ENCODE measurements around the gene SPNS3. TPM values are rescaled to one million over a fixed set of nuclear protein-coding genes. Genes with fewer than 3 reads are reported as not detected.

Gene SPNS3
- total and polyA plus RNA-seq, 9 donors, result 0.06 to 0.80 (median 0.20) TPM; not detected in 4

- H3K27ac ChIP-seq, result no peak overlapping the region
- H3K36me3 ChIP-seq, result no peaks in the 10 kb centered on the region
- H3K4me1 ChIP-seq (ENCODE audit: insufficient read depth), result no peaks in the 10 kb centered on the region
- TF ChIP-seq CTCF (IDR thresholded peaks at IDR 0.05) (no peak), POLR2A (IDR thresholded peaks at IDR 0.05) (no peak), EP300 (IDR thresholded peaks at IDR 0.05) (no peak)
- WGBS, 3 donors, result 90 to 93% (median 91%) methylated on average over 14 to 15 of the region's 15 CpGs
- intact Hi-C loops (cut with DNase I), result no loop called here
- no peak overlapping the region for H3K4me3 ChIP-seq
- H3K9me3 ChIP-seq, result no peaks in the 10 kb centered on the region
- no peaks in the 10 kb centered on the region for H3K27me3 ChIP-seq
- no peak for DNase-seq
Measured at GRCh38 chr17:4488989-4489595, 55.4 kb downstream of the SPNS3 start.

- H3K4me1 ChIP-seq (ENCODE audit: insufficient read depth), result no peaks in the 10 kb centered on the region
- no peak overlapping the region for H3K27ac ChIP-seq
- no peaks in the 10 kb centered on the region for H3K36me3 ChIP-seq
- H3K9me3 ChIP-seq, result no peaks in the 10 kb centered on the region
- 87 to 88% (median 88%) methylated on average over 9 of the region's 9 CpGs for WGBS, 3 donors
- DNase-seq, result no peak
- H3K27me3 ChIP-seq, result no peaks in the 10 kb centered on the region
- TF ChIP-seq POLR2A (IDR thresholded peaks at IDR 0.05) (no peak), EP300 (IDR thresholded peaks at IDR 0.05) (no peak), CTCF (IDR thresholded peaks at IDR 0.05) (no peak)
- no peak overlapping the region for H3K4me3 ChIP-seq
- intact Hi-C loops (cut with DNase I), result no loop called here
Measured at GRCh38 chr17:4490109-4490591, 56.4 kb downstream of the SPNS3 start.

- 75 to 80% (median 80%) methylated on average over 7 of the region's 7 CpGs for WGBS, 3 donors
- DNase-seq, result no peak
- Histone ChIP-seq H3K9me3 (no peaks in the 10 kb centered on the region), H3K4me3 (no peak overlapping the region), H3K4me1 (ENCODE audit: insufficient read depth) (no peaks in the 10 kb centered on the region), H3K27me3 (no peaks in the 10 kb centered on the region), H3K27ac (no peak overlapping the region), H3K36me3 (no peaks in the 10 kb centered on the region)
- TF ChIP-seq POLR2A (IDR thresholded peaks at IDR 0.05) (no peak), CTCF (IDR thresholded peaks at IDR 0.05) (no peak), EP300 (IDR thresholded peaks at IDR 0.05) (no peak)
- intact Hi-C loops (cut with DNase I), result no loop called here
Measured at GRCh38 chr17:4490637-4491061, 56.9 kb downstream of the SPNS3 start.

GRCh38 chr17:4492721-4493561 is 59.2 kb downstream of the SPNS3 start:
- intact Hi-C loops (cut with DNase I), result no loop called here
- peak; percentile 26 to 69 (median 56) for DNase-seq
- no peaks in the 10 kb centered on the region for H3K36me3 ChIP-seq
- no peak for TF ChIP-seq EP300 (IDR thresholded peaks at IDR 0.05)
- no peak for TF ChIP-seq CTCF (IDR thresholded peaks at IDR 0.05)
- TF ChIP-seq POLR2A (IDR thresholded peaks at IDR 0.05), result no peak
- no peak overlapping the region for H3K4me3 ChIP-seq
- H3K9me3 ChIP-seq, result no peaks in the 10 kb centered on the region
- H3K27me3 ChIP-seq, result no peaks in the 10 kb centered on the region
- WGBS, 3 donors, result 39 to 47% (median 42%) methylated on average over 20 of the region's 20 CpGs
- no peak overlapping the region for H3K27ac ChIP-seq
- H3K4me1 ChIP-seq (ENCODE audit: insufficient read depth), result no peaks in the 10 kb centered on the region
